Measurements from ENCODE around the gene PEX26. TPM values are rescaled to one million over a fixed set of nuclear protein-coding genes. Genes with fewer than 3 reads are reported as not detected.

Gene PEX26
- total RNA-seq, 2 donors from 2014 or later, result 41.8 to 48.1 TPM

DNA sequence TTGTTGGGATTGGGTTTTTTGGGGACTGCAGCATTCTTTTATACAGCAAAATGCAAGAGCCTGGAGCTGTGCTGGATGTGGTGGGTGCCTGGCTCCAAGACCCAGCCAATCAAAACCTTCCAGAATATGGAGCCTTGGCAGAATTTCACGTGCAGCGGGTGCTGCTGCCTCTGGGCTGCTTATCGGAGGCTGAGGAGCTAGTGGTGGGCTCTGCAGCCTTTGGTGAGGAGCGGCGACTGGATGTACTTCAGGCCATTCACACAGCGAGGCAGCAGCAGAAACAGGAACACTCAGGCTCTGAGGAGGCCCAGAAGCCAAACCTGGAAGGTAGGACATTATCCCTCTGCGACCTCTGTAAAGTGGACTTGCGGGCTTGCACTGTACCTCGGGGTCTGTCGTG, 5.6 kb downstream of the PEX26 start:
- H3K4me1 Mint-ChIP-seq (ENCODE audit: low read depth), result peaks cover 44% of the 10 kb centered on the region
- H3K4me3 Mint-ChIP-seq, result no peak overlapping the region
- no peak for DNase-seq
- no peak overlapping the region for H3K27ac Mint-ChIP-seq
- ATAC-seq (replicated peaks in 1 of 2), result no peak
- peaks cover 24 to 42% of the 10 kb centered on the region in 2 donors for H3K36me3 Mint-ChIP-seq (ENCODE audit: insufficient read depth in 2 of 2)
- no peaks in the 10 kb centered on the region for H3K9me3 Mint-ChIP-seq
- no peaks in the 10 kb centered on the region for H3K27me3 Mint-ChIP-seq (ENCODE audit: low read depth)

GRCh38 chr22:18085188-18085587, 7.4 kb downstream of the PEX26 start:
- no peak for ATAC-seq (replicated peaks in 1 of 2)
- Mint-ChIP-seq H3K4me3 (no peak overlapping the region), H3K9me3 (no peaks in the 10 kb centered on the region), H3K36me3 (ENCODE audit: insufficient read depth in 2 of 2) (peaks cover 19 to 43% of the 10 kb centered on the region in 2 donors), H3K27me3 (ENCODE audit: low read depth) (no peaks in the 10 kb centered on the region), H3K27ac (no peak overlapping the region), H3K4me1 (ENCODE audit: low read depth) (peaks cover 36% of the 10 kb centered on the region)
- no peak for DNase-seq

DNA sequence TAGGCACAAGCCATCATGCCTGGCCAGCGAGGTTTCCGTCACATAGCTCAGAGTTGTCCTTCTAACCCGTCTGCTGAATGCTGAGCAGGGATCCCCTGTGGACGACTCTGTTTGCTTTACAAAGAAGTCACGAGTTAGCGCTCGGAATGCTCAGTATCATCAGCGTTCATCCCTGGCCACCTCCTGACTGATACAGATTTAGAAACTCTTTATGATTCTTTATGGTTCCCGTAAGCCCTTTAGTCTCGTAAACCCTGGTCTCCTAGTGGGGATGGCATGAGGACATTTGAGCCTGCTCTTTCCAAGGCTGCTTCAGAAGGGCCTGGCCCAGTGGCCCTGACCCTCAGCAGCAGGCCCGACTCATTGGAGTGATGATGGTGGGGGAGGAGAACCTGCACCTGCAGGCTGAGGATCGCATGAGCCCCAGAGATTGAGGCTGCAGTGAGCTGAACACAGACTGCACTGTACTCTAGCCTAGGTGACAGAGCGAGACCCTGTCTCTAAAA, 9.6 kb downstream of the PEX26 start:
- Mint-ChIP-seq H3K4me3 (no peak overlapping the region), H3K4me1 (ENCODE audit: low read depth) (peaks cover 39% of the 10 kb centered on the region), H3K9me3 (no peaks in the 10 kb centered on the region), H3K27ac (no peak overlapping the region), H3K36me3 (ENCODE audit: insufficient read depth in 2 of 2) (peaks cover 9 to 31% of the 10 kb centered on the region in 2 donors), H3K27me3 (ENCODE audit: low read depth) (no peaks in the 10 kb centered on the region)
- DNase-seq (no peak), ATAC-seq (replicated peaks in 1 of 2) (no peak)

GRCh38 chr22:18088825-18089568, 11.2 kb downstream of the PEX26 start:
- Mint-ChIP-seq H3K27ac (no peak overlapping the region), H3K4me1 (ENCODE audit: low read depth) (peaks cover 29% of the 10 kb centered on the region), H3K36me3 (ENCODE audit: insufficient read depth in 2 of 2) (peaks cover 9 to 28% of the 10 kb centered on the region in 2 donors), H3K9me3 (no peaks in the 10 kb centered on the region), H3K27me3 (ENCODE audit: low read depth) (no peaks in the 10 kb centered on the region), H3K4me3 (peak overlapping the region in 1 of 2 donors; percentile 11)
- ATAC-seq (replicated peaks in 1 of 2) (no peak), DNase-seq (peak in 1 of 2 donors; percentile 31)

- Mint-ChIP-seq H3K27me3 (ENCODE audit: low read depth) (no peaks in the 10 kb centered on the region), H3K4me3 (no peak overlapping the region), H3K9me3 (no peaks in the 10 kb centered on the region), H3K36me3 (ENCODE audit: insufficient read depth in 2 of 2) (peaks cover 6 to 26% of the 10 kb centered on the region in 2 donors), H3K4me1 (ENCODE audit: low read depth) (peaks cover 39% of the 10 kb centered on the region), H3K27ac (no peak overlapping the region)
- no peak for DNase-seq
- no peak for ATAC-seq (replicated peaks in 1 of 2)
Measured at GRCh38 chr22:18090286-18090685, 12.5 kb downstream of the PEX26 start.

- Mint-ChIP-seq H3K4me3 (peak overlapping the region in 1 of 2 donors; percentile 85), H3K27me3 (ENCODE audit: low read depth) (no peaks in the 10 kb centered on the region), H3K27ac (peak overlapping the region; percentile 93), H3K4me1 (ENCODE audit: low read depth) (peaks cover 51% of the 10 kb centered on the region), H3K36me3 (ENCODE audit: insufficient read depth in 2 of 2) (peaks cover 8 to 27% of the 10 kb centered on the region in 2 donors), H3K9me3 (no peaks in the 10 kb centered on the region)
- ATAC-seq (replicated peaks in 1 of 2) (peak; percentile 28 to 59), DNase-seq (no peak)
Measured at GRCh38 chr22:18091478-18091877, 13.7 kb downstream of the PEX26 start.

GRCh38 chr22:18091916-18092526, 14.2 kb downstream of the PEX26 start:
- DNase-seq (peak in 1 of 2 donors; percentile 58), ATAC-seq (replicated peaks in 1 of 2) (peak; percentile 48 to 69)
- H3K4me3 Mint-ChIP-seq, result peak overlapping the region; percentile 39 to 85
- peaks cover 0 to 3% of the 10 kb centered on the region in 2 donors for H3K9me3 Mint-ChIP-seq
- peaks cover 12 to 30% of the 10 kb centered on the region in 2 donors for H3K36me3 Mint-ChIP-seq (ENCODE audit: insufficient read depth in 2 of 2)
- H3K4me1 Mint-ChIP-seq (ENCODE audit: low read depth), result peaks cover 57% of the 10 kb centered on the region
- peak overlapping the region; percentile 93 for H3K27ac Mint-ChIP-seq
- no peaks in the 10 kb centered on the region for H3K27me3 Mint-ChIP-seq (ENCODE audit: low read depth)

- H3K9me3 Mint-ChIP-seq, result peaks cover 0 to 3% of the 10 kb centered on the region in 2 donors
- DNase-seq, result no peak
- H3K36me3 Mint-ChIP-seq (ENCODE audit: insufficient read depth in 2 of 2), result peaks cover 12 to 25% of the 10 kb centered on the region in 2 donors
- no peak for ATAC-seq (replicated peaks in 1 of 2)
- no peak overlapping the region for H3K4me3 Mint-ChIP-seq
- no peaks in the 10 kb centered on the region for H3K27me3 Mint-ChIP-seq (ENCODE audit: low read depth)
- H3K27ac Mint-ChIP-seq, result no peak overlapping the region
- H3K4me1 Mint-ChIP-seq (ENCODE audit: low read depth), result peaks cover 52% of the 10 kb centered on the region
Measured at GRCh38 chr22:18093661-18094060, 15.9 kb downstream of the PEX26 start.

DNA sequence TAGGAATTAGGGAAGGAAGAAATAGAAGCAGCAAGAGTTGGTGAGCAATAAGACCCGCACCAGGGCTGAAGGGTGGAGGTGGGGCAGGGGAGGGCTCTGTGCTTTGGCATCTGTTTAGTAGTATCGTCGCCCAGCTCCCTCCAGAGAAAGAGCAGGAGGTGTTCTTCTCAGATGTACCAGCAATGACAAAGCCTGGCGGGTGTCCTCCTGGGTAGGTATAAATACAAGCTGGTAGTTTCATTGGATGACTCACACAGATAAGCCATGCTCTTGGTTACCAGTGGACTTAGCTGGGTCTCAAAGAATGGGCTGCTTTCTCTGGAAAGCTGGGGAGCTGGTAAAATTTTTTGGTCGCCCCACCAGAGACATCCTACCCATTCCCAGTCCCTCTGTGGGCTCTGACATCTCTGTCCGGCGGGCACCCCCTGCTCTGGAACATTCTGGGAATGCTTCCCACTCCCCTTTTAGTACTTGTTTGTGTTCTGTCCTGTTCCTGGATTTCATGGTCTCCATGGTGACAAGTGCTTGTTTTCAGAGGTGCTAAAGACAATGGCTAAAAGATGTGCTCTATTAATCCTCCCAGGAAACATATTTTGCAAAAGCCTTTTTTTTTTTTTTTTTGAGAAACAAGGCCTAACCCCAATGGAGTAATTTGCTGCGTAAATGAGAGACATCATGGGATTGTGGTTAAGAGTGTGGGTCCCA, 17.5 kb downstream of the PEX26 start:
- peak; percentile 42 to 51 for ATAC-seq (replicated peaks in 1 of 2)
- no peaks in the 10 kb centered on the region for H3K27me3 Mint-ChIP-seq (ENCODE audit: low read depth)
- H3K4me1 Mint-ChIP-seq (ENCODE audit: low read depth), result peaks cover 45% of the 10 kb centered on the region
- H3K27ac Mint-ChIP-seq, result peak overlapping the region; percentile 47
- peak; percentile 21 for DNase-seq
- peak overlapping the region; percentile 8 to 17 for H3K4me3 Mint-ChIP-seq
- peaks cover 12 to 21% of the 10 kb centered on the region in 2 donors for H3K36me3 Mint-ChIP-seq (ENCODE audit: insufficient read depth in 2 of 2)
- peaks cover 0 to 3% of the 10 kb centered on the region in 2 donors for H3K9me3 Mint-ChIP-seq

- Mint-ChIP-seq H3K4me1 (ENCODE audit: low read depth) (peaks cover 39% of the 10 kb centered on the region), H3K27me3 (ENCODE audit: low read depth) (no peaks in the 10 kb centered on the region), H3K9me3 (peaks cover 0 to 3% of the 10 kb centered on the region in 2 donors), H3K4me3 (peak overlapping the region; percentile 0 to 4), H3K27ac (peak overlapping the region; percentile 2), H3K36me3 (ENCODE audit: insufficient read depth in 2 of 2) (peaks cover 15 to 25% of the 10 kb centered on the region in 2 donors)
- DNase-seq (peak; percentile 33 to 54), ATAC-seq (replicated peaks in 1 of 2) (peak; percentile 89 to 91)
Measured at GRCh38 chr22:18096823-18097222, 19.0 kb downstream of the PEX26 start.

DNA sequence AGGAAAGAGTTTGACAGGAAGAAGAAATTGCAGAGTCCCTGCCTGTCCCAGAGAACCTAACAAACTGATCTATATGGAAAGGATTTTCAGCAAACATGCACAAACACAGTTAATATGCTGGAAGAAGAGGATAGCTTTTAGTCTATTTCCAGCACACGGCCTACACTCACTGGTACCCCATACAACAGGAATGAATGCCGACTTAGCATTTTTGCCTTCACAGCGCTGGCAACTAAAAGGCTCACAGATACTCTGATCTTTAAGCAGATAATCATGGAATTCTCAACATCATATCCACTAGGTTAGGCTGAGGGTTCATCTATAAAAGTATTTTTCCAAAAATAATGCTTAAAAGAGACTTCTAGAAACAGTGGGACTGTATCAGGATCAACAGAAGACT, 23.0 kb downstream of the PEX26 start:
- Mint-ChIP-seq H3K27ac (no peak overlapping the region), H3K4me1 (ENCODE audit: low read depth) (peaks cover 51% of the 10 kb centered on the region), H3K9me3 (peaks cover 4 to 10% of the 10 kb centered on the region in 2 donors)

DNA sequence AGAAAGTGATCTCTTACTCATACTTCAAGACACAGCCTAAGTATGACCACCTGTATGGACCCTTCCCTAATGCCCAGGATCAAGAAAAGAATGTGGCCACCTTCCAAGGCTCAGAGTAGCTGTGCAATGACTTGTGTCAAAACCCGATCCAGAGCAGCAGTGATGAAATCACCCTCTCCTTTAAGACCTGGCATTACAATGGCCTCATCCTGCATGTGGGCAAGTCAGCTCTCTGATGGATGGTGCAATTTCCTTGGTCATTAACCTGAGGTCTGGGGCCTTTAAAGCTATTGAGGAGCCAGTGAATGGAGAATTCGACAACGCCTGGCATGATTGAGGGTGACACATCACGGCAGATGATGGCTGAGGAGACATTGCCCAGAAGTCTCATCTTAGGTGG, 23.7 kb downstream of the PEX26 start:
- ATAC-seq (replicated peaks in 1 of 2), result no peak
- peaks cover 4 to 15% of the 10 kb centered on the region in 2 donors for H3K9me3 Mint-ChIP-seq
- no peaks in the 10 kb centered on the region for H3K27me3 Mint-ChIP-seq (ENCODE audit: low read depth)
- H3K4me1 Mint-ChIP-seq (ENCODE audit: low read depth), result peaks cover 50% of the 10 kb centered on the region
- peaks cover 28 to 41% of the 10 kb centered on the region in 2 donors for H3K36me3 Mint-ChIP-seq (ENCODE audit: insufficient read depth in 2 of 2)
- no peak for DNase-seq
- no peak overlapping the region for H3K4me3 Mint-ChIP-seq
- H3K27ac Mint-ChIP-seq, result no peak overlapping the region

More for the DNA sequence above, 23.0 kb downstream of the PEX26 start:
- ATAC-seq (replicated peaks in 1 of 2) (no peak), DNase-seq (no peak)
- H3K36me3 Mint-ChIP-seq (ENCODE audit: insufficient read depth in 2 of 2), result peaks cover 25 to 35% of the 10 kb centered on the region in 2 donors
- no peaks in the 10 kb centered on the region for H3K27me3 Mint-ChIP-seq (ENCODE audit: low read depth)
- no peak overlapping the region for H3K4me3 Mint-ChIP-seq
